ENCODE results near the gene IFNL4. TPM values are rescaled to one million over a fixed set of nuclear protein-coding genes. Genes with fewer than 3 reads are reported as not detected.

Gene IFNL4
- total and polyA plus RNA-seq, 2 donors (not counting 1 experiment from before 2014, with no cell fraction given) = not detected

DNA sequence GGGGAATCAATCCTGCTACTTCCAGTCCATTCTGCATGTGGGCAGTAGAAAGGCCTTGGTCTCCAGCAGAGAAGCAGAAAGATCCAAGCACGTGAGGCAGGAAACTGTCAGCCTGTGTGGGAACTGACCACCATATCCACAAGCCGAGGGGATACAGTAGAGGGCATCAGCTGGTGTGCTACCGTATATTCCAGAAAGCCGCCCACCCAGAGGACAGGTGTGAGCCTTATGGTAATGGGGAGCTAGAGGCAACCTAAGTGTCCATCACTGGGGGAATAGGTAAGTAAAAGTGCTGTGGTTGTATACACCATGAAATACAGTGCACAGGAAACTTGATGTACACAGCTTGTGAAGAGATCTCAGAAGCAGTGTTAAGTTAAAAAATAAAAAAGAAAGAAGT, 44.7 kb upstream of the IFNL4 start:
- Mint-ChIP-seq H3K27me3 (peaks cover 32% of the 10 kb centered on the region), H3K27ac (no peak overlapping the region), H3K4me1 (no peaks in the 10 kb centered on the region), H3K4me3 (no peak overlapping the region), H3K9me3 (ENCODE audit: insufficient read depth) (no peaks in the 10 kb centered on the region)
- H3K27me3 ChIP-seq (replicated peaks in 1 of 4; ENCODE audit: control extremely low read depth in 1 of 4, control insufficient read depth in 3 of 4, insufficient read depth in 4 of 4, low read length in 3 of 4) = peaks cover 0 to 9% (median 2%) of the 10 kb centered on the region in 4 experiments
- POLR2A ChIA-PET = no interaction called here
- H3K4me1 ChIP-seq (ENCODE audit: control insufficient read depth in 2 of 2, insufficient read depth in 2 of 2, low read length in 2 of 2) = no peaks in the 10 kb centered on the region
- H3K27ac ChIP-seq (ENCODE audit: low read length in 2 of 2) = no peak overlapping the region
- no peak overlapping the region for H3K4me3 ChIP-seq (ENCODE audit: control extremely low read depth in 1 of 5, extremely low read depth in 1 of 5, insufficient read depth in 1 of 5, low read depth in 2 of 5, low read length in 4 of 5)
- H3K36me3 ChIP-seq (replicated peaks in 1 of 2; ENCODE audit: control extremely low read depth in 1 of 2, control insufficient read depth in 1 of 2, extremely low read depth in 1 of 2, insufficient read depth in 2 of 2, low read length in 1 of 2) = no peaks in the 10 kb centered on the region
- no peaks in the 10 kb centered on the region for H4K20me1 ChIP-seq (ENCODE audit: control insufficient read depth, insufficient read depth, low read length, poor library complexity, severe bottlenecking)
- WGBS (ENCODE audit: insufficient coverage) = 84% methylated on average over 4 of the region's 4 CpGs
- TF ChIP-seq, protein P1, sequence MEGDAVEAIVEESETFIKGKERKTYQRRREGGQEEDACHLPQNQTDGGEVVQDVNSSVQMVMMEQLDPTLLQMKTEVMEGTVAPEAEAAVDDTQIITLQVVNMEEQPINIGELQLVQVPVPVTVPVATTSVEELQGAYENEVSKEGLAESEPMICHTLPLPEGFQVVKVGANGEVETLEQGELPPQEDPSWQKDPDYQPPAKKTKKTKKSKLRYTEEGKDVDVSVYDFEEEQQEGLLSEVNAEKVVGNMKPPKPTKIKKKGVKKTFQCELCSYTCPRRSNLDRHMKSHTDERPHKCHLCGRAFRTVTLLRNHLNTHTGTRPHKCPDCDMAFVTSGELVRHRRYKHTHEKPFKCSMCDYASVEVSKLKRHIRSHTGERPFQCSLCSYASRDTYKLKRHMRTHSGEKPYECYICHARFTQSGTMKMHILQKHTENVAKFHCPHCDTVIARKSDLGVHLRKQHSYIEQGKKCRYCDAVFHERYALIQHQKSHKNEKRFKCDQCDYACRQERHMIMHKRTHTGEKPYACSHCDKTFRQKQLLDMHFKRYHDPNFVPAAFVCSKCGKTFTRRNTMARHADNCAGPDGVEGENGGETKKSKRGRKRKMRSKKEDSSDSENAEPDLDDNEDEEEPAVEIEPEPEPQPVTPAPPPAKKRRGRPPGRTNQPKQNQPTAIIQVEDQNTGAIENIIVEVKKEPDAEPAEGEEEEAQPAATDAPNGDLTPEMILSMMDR (IDR thresholded peaks at IDR 0.05) = no peak
- no peak for TF ChIP-seq EZH2 (IDR thresholded peaks at IDR 0.05; ENCODE audit: borderline replicate concordance, insufficient read depth, low read depth, low read length, poor library complexity, severe bottlenecking)
- intact Hi-C loops (cut with micrococcal nuclease) = no loop called here
- H3K79me2 ChIP-seq (ENCODE audit: control insufficient read depth, insufficient read depth, low read length) = no peaks in the 10 kb centered on the region
- H3K9ac ChIP-seq (ENCODE audit: low read length) = no peak overlapping the region
- DNase-seq = no peak
- no peak for ATAC-seq (ENCODE audit: low read depth)
- no peak overlapping the region for H3K4me2 ChIP-seq (replicated peaks; ENCODE audit: low read depth, low read length, poor library complexity, severe bottlenecking)
- H3K9me3 ChIP-seq (ENCODE audit: control extremely low read depth in 1 of 3, control insufficient read depth in 2 of 3, insufficient read depth in 1 of 3, low read length in 2 of 3) = no peaks in the 10 kb centered on the region
- CTCF ChIA-PET = interaction anchor here (0.6 kb wide), 1 partner anchor 63 kb away, joined by 6 read pairs; no protein-coding TSS in a partner anchor
- no peak overlapping the region for H2AFZ ChIP-seq (ENCODE audit: insufficient read depth, low read depth, low read length, poor library complexity, severe bottlenecking)

DNA sequence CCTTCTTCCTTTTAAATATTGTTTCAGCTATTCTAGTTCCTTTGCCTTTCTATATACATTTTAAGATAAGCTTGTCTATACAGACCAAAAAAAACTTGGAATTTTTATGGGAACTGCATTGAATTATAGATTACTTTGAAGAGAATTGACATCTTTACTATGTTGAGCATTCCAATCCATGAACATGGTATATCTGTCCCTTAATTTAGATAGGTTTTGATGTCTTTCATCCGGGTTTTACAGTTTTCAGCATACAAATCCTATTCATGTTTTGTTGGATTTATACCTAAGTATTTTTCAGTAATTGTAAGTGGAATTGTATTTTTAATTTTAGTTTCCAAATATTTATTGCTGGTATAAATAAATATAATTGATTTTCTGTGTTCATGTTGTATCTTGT, 35.4 kb upstream of the IFNL4 start:
- Histone ChIP-seq H3K36me3 (replicated peaks in 1 of 2; ENCODE audit: control extremely low read depth in 1 of 2, control insufficient read depth in 1 of 2, extremely low read depth in 1 of 2, insufficient read depth in 2 of 2, low read length in 1 of 2) (no peaks in the 10 kb centered on the region), H3K9ac (ENCODE audit: low read length) (no peak overlapping the region), H3K9me3 (ENCODE audit: control extremely low read depth in 1 of 3, control insufficient read depth in 2 of 3, insufficient read depth in 1 of 3, low read length in 2 of 3) (peaks cover 2 to 6% (median 5%) of the 10 kb centered on the region in 3 donors), H3K4me3 (ENCODE audit: control extremely low read depth in 1 of 5, extremely low read depth in 1 of 5, insufficient read depth in 1 of 5, low read depth in 2 of 5, low read length in 4 of 5) (no peak overlapping the region), H3K27ac (ENCODE audit: low read length in 2 of 2) (no peak overlapping the region), H3K4me1 (ENCODE audit: control insufficient read depth in 2 of 2, insufficient read depth in 2 of 2, low read length in 2 of 2) (no peaks in the 10 kb centered on the region), H4K20me1 (ENCODE audit: control insufficient read depth, insufficient read depth, low read length, poor library complexity, severe bottlenecking) (no peaks in the 10 kb centered on the region), H3K79me2 (ENCODE audit: control insufficient read depth, insufficient read depth, low read length) (no peaks in the 10 kb centered on the region), H3K27me3 (replicated peaks in 1 of 4; ENCODE audit: control extremely low read depth in 1 of 4, control insufficient read depth in 3 of 4, insufficient read depth in 4 of 4, low read length in 3 of 4) (peaks cover 0 to 7% (median 0%) of the 10 kb centered on the region in 4 experiments), H2AFZ (ENCODE audit: insufficient read depth, low read depth, low read length, poor library complexity, severe bottlenecking) (no peak overlapping the region), H3K4me2 (replicated peaks; ENCODE audit: low read depth, low read length, poor library complexity, severe bottlenecking) (no peak overlapping the region)
- Mint-ChIP-seq H3K27ac (no peak overlapping the region), H3K4me1 (no peaks in the 10 kb centered on the region), H3K27me3 (peaks cover 12% of the 10 kb centered on the region), H3K9me3 (ENCODE audit: insufficient read depth) (peaks cover 4% of the 10 kb centered on the region), H3K4me3 (no peak overlapping the region)
- no peak for ATAC-seq (ENCODE audit: low read depth)
- DNase-seq = no peak
- TF ChIP-seq EZH2 (IDR thresholded peaks at IDR 0.05; ENCODE audit: borderline replicate concordance, insufficient read depth, low read depth, low read length, poor library complexity, severe bottlenecking) = no peak
- TF ChIP-seq, protein P1 (IDR thresholded peaks at IDR 0.05) = no peak
- intact Hi-C loops (cut with micrococcal nuclease) = no loop called here
- CTCF ChIA-PET = no interaction called here
- POLR2A ChIA-PET = no interaction called here
- no CpG with 5 or more reads among the region's 1 CpG for WGBS (ENCODE audit: insufficient coverage)
